H1 (cell line): ENCODE results near the gene PWP1. TPM values are rescaled to one million over a fixed set of nuclear protein-coding genes. Genes with fewer than 3 reads are reported as not detected.

Experiments used
- polyA plus RNA-seq, 7 experiments: library from polyadenylated mRNA; depleted of rRNA in 3 of 7; stranded (reverse) in 5 of 7; unstranded in 2 of 7; fragments of >200 nt in 5 of 7; fragments of 200-250 nt in 2 of 7; gene quantifications; 1 replicate in 5 of 7; 2 replicates in 1 of 7; 4 replicates in 1 of 7; pipeline versions ENCODE4 v1.2.1 to v1.2.3, GENCODE V29; 2011 to 2013; ENCODE audit warnings: missing spikeins in 2 of 7, mixed read lengths in 2 of 7
- total RNA-seq: library from RNA; stranded (reverse); fragmentation: NEBNext Ultra II Directional; extraction: Animal tissue kit (Norgen Biotek cat#: 25700); gene quantifications from 2 replicates; pipeline ENCODE4 v1.2.1, GENCODE V29; 2021
- TF ChIP-seq, protein P1 (sequence below): IDR thresholded peaks from 2 replicates; pipeline ENCODE4 v1.6.1; 2012; ENCODE audit warnings: low read length, inconsistent platforms

Gene PWP1
- total and polyA plus RNA-seq, 2 of the 8 experiments (the other 6 are each of a cell fraction or from before 2014, with no cell fraction given) = 57.8 to 78.5 TPM

DNA sequence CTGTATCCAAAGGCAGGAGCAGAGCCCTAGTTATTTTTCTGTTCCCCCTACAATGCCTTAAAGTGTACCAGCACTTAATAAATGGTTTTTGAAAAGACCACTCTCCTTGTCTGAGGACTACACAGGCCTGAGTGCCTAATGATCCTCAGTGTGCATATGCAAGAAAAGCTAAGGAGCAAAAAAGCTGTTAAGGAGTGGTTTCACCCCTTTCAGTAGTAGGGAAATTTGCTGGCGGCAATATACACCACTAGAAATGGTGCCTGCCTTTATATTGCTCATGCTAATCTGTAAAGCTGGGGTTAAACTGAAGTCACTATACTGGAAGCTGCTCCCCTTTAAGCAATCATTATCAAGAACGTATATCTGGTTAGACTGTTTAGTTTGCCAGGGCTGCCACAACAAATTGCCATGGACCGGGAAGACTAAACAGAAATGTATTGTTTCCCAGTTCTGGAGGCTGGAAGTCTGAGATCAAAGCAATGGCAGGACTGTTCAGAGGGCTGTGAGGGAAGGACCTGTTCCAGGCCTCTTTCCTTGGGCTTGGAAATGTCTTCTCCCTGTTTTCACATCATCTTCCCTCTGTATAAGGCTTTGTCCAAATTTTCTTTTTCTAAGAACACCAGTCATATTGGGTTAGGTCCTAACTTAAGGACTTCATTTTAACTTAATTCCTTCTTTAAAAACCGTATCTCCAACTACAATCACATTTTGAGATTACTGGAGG is 45.2 kb downstream of the PWP1 start (continued):
- TF ChIP-seq, protein P1, sequence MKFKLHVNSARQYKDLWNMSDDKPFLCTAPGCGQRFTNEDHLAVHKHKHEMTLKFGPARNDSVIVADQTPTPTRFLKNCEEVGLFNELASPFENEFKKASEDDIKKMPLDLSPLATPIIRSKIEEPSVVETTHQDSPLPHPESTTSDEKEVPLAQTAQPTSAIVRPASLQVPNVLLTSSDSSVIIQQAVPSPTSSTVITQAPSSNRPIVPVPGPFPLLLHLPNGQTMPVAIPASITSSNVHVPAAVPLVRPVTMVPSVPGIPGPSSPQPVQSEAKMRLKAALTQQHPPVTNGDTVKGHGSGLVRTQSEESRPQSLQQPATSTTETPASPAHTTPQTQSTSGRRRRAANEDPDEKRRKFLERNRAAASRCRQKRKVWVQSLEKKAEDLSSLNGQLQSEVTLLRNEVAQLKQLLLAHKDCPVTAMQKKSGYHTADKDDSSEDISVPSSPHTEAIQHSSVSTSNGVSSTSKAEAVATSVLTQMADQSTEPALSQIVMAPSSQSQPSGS = no peak
